GM23248 (cell line): ENCODE results near the gene HSFX3.
"Not testable (repeated sequence)": the region's sequence is repeated elsewhere in the genome, so short reads cannot be mapped to it uniquely, and the experiment has no call there.

Experiments used
- EZH2 ChIP-seq: fragments of 200-600 bp; sonication (generic); IDR thresholded peaks from 2 replicates; pipeline ENCODE4 v1.6.1; 2018; ENCODE audit warnings: antibody characterized with exemption, mild to moderate bottlenecking; ENCODE audit not compliant: insufficient read depth, poor library complexity, severe bottlenecking
- EZH2phosphoT487 ChIP-seq: fragments of 200-600 bp; sonication (generic); IDR thresholded peaks from 2 replicates; pipeline ENCODE4 v1.6.1; 2018; ENCODE audit warnings: antibody characterized with exemption, moderate library complexity, mild to moderate bottlenecking, low read depth; ENCODE audit not compliant: insufficient read depth

DNA sequence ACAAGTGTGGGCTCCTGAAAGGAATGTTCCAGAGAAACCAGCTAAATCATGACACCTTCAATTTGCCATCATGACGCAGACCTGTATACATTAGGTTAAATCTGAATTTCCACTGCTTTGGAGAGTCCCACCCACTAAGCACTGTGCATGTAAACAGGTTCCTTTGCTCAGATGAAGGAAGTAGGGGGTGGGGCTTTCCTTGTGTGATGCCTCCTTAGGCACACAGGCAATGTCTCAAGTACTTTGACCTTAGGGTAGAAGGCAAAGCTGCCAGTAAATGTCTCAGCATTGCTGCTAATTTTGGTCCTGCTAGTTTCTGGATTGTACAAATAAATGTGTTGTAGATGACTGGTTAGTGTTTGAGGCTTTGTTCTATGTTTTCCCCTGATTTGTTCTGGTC, 2.8 kb downstream of the HSFX3 start:
- TF ChIP-seq EZH2, EZH2phosphoT487: not testable (repeated sequence)
